Thyroid gland (tissue), 4 donors: ENCODE results near the gene PSG1. TPM values are rescaled to one million over a fixed set of nuclear protein-coding genes. Genes with fewer than 3 reads are reported as not detected.

Source experiments
- DNase-seq, 2 donors: peaks; one replicate each; pipeline ENCODE4 v3.0.0-alpha.2; 2019
- H3K27ac ChIP-seq, 3 donors: fragments of 200-600 bp; sonication (generic); 1 replicate in 2 of 3; 2 replicates in 1 of 3; pipeline ENCODE4 v1.5.1; 2016 to 2019; ENCODE audit warnings: mild to moderate bottlenecking in 1 of 3, moderate library complexity in 1 of 3
- H3K27me3 ChIP-seq: fragments of 200-600 bp; sonication (generic); one replicate; pipeline ENCODE4 v1.5.1; 2019
- H3K36me3 ChIP-seq, 2 donors: fragments of 200-600 bp; sonication (generic); one replicate each; pipeline ENCODE4 v1.5.1; 2016 to 2019
- H3K4me1 ChIP-seq, 2 donors: fragments of 200-600 bp; sonication (generic); one replicate each; pipeline ENCODE4 v1.5.1; 2017 to 2019
- H3K4me3 ChIP-seq, 3 donors: fragments of 200-600 bp; sonication (generic); replicated peaks in 1 of 3; 1 replicate in 2 of 3; 2 replicates in 1 of 3; pipeline ENCODE4 v1.5.1; 2016; ENCODE audit warnings: mild to moderate bottlenecking in 1 of 3
- H3K9me3 ChIP-seq: fragments of 200-600 bp; sonication (generic); one replicate; pipeline ENCODE4 v1.5.1; 2017
- POLR2A ChIP-seq, 2 donors: fragments of 450-650 bp; IDR thresholded peaks; one replicate each; pipeline ENCODE4 v1.6.1; 2017; ENCODE audit warnings: antibody characterized with exemption in 2 of 2, mild to moderate bottlenecking in 2 of 2, moderate library complexity in 1 of 2
- intact Hi-C: fragments of 100-400 bp; cut with DNase I; formaldehyde crosslinking; loops from one replicate; pipeline ENCODE4 v1.15.1; 2023
- total RNA-seq, 4 donors: library from RNA; depleted of rRNA; stranded (reverse); fragments of >200 nt; gene quantifications; one replicate each; pipeline ENCODE4 v1.2.3, GENCODE V29; 2016
- TF ChIP-seq, protein P1 (sequence below), 6 experiments: fragments of 200-600 bp in 3 of 6; fragments of 450-650 bp in 3 of 6; sonication (generic) in 3 of 6; IDR thresholded peaks; one replicate each; pipeline ENCODE4 v1.5.1; 2016 to 2019; ENCODE audit warnings: antibody characterized with exemption in 6 of 6, mild to moderate bottlenecking in 2 of 6, inconsistent platforms in 1 of 6, moderate library complexity in 1 of 6

The PSG1 gene
- total RNA-seq, 4 donors from 2014 or later, result 1.3 TPM; not detected in 3

DNA sequence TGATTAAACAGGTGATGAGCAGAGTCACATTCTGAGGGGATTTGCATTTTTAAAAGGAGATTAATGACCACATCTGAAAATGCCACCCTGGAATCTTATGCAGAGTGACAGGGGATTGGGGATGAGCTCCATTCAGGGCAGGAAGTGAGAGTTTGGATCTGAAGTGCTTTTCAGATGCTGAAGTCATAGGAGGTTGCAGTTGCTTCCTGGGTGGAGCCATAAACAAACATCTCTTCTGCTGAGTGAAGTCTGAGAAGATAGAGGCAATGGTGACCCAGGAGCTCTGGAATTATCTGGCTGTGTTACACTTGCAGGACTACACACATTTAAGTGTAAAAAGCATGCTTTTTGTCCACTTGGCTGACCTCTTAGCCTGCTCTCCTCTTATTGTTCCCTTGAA, 62.6 kb downstream of the PSG1 start:
- H3K36me3 ChIP-seq, result no peaks in the 10 kb centered on the region
- no peaks in the 10 kb centered on the region for H3K9me3 ChIP-seq
- H3K27me3 ChIP-seq, result no peaks in the 10 kb centered on the region
- H3K4me3 ChIP-seq, result no peak overlapping the region
- no peaks in the 10 kb centered on the region for H3K4me1 ChIP-seq
- H3K27ac ChIP-seq, result no peak overlapping the region
- TF ChIP-seq, protein P1, sequence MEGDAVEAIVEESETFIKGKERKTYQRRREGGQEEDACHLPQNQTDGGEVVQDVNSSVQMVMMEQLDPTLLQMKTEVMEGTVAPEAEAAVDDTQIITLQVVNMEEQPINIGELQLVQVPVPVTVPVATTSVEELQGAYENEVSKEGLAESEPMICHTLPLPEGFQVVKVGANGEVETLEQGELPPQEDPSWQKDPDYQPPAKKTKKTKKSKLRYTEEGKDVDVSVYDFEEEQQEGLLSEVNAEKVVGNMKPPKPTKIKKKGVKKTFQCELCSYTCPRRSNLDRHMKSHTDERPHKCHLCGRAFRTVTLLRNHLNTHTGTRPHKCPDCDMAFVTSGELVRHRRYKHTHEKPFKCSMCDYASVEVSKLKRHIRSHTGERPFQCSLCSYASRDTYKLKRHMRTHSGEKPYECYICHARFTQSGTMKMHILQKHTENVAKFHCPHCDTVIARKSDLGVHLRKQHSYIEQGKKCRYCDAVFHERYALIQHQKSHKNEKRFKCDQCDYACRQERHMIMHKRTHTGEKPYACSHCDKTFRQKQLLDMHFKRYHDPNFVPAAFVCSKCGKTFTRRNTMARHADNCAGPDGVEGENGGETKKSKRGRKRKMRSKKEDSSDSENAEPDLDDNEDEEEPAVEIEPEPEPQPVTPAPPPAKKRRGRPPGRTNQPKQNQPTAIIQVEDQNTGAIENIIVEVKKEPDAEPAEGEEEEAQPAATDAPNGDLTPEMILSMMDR (IDR thresholded peaks at IDR 0.05), result no peak
- no peak for TF ChIP-seq POLR2A (IDR thresholded peaks at IDR 0.05)
- DNase-seq, result no peak
- intact Hi-C loops, result no loop called here

Other genes starting within 250 kb of the PSG1 start
- not detected for gene PSG3, start 139.2 kb downstream of the PSG1 start, total RNA-seq
- not detected for gene PSG8, start 114.0 kb downstream of the PSG1 start, total RNA-seq
- gene PSG6, start 38.2 kb upstream of the PSG1 start, total RNA-seq, result not detected
- not detected for gene PSG7, start 57.5 kb upstream of the PSG1 start, total RNA-seq
- not detected for gene PSG11, start 146.8 kb upstream of the PSG1 start, total RNA-seq
- gene PSG2, start 203.0 kb upstream of the PSG1 start, total RNA-seq, result not detected